WI38 (cell line): ENCODE results near the gene CD160.

Experiments used
- H3K4me3 ChIP-seq: 2 replicates; pipeline ENCODE4 v1.5.1; 2011; ENCODE audit warnings: low read depth, mild to moderate bottlenecking, control low read depth, low read length
- CTCF ChIP-seq: IDR thresholded peaks from 2 replicates; pipeline ENCODE4 v1.5.1; 2012; ENCODE audit warnings: low read depth, mild to moderate bottlenecking, control low read depth, low read length

Gene CD160

GRCh38 chr1:145706086-145706664 is 13.1 kb upstream of the CD160 start:
- TF ChIP-seq CTCF: no peak
- no peak overlapping the region for H3K4me3 ChIP-seq

- no peak for TF ChIP-seq CTCF
- H3K4me3 ChIP-seq: no peak within 1 kb of the TSS
Measured at GRCh38 chr1:145707183-145707867, 12.0 kb upstream of the CD160 start, which contains the start of gene PDZK1. TSS of gene PDZK1 (minus strand) at chr1:145707368. CDS start at chr1:145688021, 19,347 bp downstream.

GRCh38 chr1:145708063-145708462 is 11.2 kb upstream of the CD160 start:
- no peak overlapping the region for H3K4me3 ChIP-seq
- TF ChIP-seq CTCF: no peak

GRCh38 chr1:145710291-145711027 is 8.8 kb upstream of the CD160 start:
- no peak for TF ChIP-seq CTCF
- no peak overlapping the region for H3K4me3 ChIP-seq

GRCh38 chr1:145711213-145711651 is 8.1 kb upstream of the CD160 start:
- no peak overlapping the region for H3K4me3 ChIP-seq
- TF ChIP-seq CTCF: no peak

- no peak overlapping the region for H3K4me3 ChIP-seq
- TF ChIP-seq CTCF: no peak
Measured at GRCh38 chr1:145714524-145715111, 4.7 kb upstream of the CD160 start.
